HFF-Myc (cell line): ENCODE results near the gene SNX9.

Experiments
- DNase-seq: peaks from one replicate; pipeline ENCODE4 v3.0.0-alpha.2; 2011; ENCODE audit warnings: low read depth; ENCODE audit errors: extremely low read depth
- H3K4me3 ChIP-seq: replicated peaks from 2 replicates; pipeline ENCODE4 v1.5.1; 2011; ENCODE audit warnings: low read depth, mild to moderate bottlenecking, control low read depth, low read length
- CTCF ChIP-seq: IDR thresholded peaks from 2 replicates; pipeline ENCODE4 v1.5.1; 2012; ENCODE audit warnings: mild to moderate bottlenecking, low read depth, low read length, control low read depth; ENCODE audit errors: missing control alignments

The SNX9 gene

GRCh38 chr6:157800420-157801237 lies 22.4 kb upstream of the SNX9 start:
- no peak for TF ChIP-seq CTCF
- no peak overlapping the region for H3K4me3 ChIP-seq
- no peak for DNase-seq

DNA sequence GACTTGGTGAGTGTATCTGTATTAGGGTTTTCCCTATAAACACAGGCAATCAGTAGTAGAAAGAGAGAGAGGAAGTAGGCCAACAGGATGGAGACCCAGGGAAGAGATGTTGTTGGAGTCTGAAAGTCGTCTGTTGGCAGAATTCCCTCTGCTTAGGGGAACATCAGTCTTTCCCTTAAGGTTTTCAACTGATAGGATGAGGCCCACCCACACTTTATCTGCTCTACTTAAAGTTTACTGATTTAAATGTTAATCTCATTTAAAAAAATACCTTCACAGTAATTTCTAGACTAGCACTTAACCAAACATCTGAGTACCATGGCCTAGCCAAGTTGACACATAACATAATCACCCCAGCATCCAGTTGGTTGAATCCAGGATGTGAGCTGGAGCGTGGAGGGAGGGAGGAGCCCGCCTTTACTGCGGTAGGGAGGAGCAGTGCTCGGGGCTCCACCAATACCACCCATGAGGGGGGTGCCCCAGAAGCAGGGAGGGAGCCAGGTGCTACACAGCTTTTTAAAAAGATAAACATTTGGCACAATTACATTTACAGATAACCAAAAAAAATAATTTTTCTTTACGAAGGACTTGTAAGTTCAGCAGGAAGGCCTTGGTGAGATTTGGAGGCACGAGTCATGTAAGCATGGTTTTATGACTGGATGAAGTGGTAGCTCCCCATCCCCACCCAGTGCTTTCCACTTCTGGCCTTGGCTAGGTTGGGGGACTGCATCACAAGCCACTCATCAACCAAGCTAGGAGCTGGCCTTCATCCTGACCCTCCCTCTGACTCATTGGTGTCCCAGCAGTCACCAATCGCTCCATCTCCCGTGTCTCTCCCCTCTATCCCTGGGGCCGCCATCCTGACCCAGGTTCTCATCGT lies 18.4 kb upstream of the SNX9 start:
- no peak for TF ChIP-seq CTCF
- DNase-seq, result no peak
- no peak overlapping the region for H3K4me3 ChIP-seq

- DNase-seq, result no peak
- no peak for TF ChIP-seq CTCF
- no peak overlapping the region for H3K4me3 ChIP-seq
Observed at GRCh38 chr6:157806131-157806855, 16.8 kb upstream of the SNX9 start.

GRCh38 chr6:157806856-157807215 lies 16.2 kb upstream of the SNX9 start:
- TF ChIP-seq CTCF, result no peak
- no peak for DNase-seq
- H3K4me3 ChIP-seq, result no peak overlapping the region

DNA sequence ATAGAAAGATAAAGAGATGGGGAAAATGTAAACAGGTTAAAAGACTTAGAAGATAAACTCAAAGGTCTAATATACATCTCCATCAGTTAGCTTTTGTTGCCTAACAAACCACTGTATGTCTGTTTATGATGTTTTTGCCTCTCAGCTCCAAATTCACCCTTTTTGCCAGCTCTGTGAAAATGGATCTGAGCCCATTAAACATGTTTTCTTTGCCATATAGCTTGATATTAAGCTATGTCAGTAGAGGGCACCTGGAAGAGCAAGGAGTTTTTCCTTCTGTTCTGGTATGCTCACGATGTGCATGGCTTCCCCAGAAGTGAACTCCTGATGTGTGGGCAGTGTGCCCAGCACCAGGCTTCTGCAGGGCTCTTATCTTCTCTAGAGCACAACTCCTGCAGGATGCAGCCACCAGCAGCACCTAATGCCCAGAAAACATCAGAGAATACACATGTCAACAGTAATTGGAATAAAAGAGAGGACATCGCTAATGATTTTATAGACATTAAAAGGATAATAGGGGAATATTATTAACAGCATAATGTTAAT lies 14.6 kb upstream of the SNX9 start:
- DNase-seq, result no peak
- H3K4me3 ChIP-seq, result no peak overlapping the region
- TF ChIP-seq CTCF, result no peak

DNA sequence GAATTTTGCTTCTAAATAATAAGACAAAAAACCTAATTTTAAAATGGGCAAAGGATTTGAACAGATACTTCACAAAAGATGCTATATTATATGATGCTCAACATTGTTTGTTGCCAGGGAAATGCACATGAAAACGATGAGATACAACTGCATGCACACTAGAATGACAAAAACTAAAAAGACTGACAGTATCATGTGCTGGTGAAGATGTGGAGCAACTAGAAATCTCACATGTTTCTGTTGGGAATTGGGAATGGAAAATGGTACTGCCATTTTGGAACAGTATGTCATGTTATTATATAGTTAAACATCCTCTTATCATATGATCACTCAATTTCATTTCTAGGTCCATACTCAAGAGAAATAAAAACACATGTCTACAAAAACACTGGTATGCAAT lies 13.4 kb upstream of the SNX9 start:
- H3K4me3 ChIP-seq, result no peak overlapping the region
- no peak for TF ChIP-seq CTCF
- no peak for DNase-seq
